SW480 (cell line): ENCODE measurements around the gene SCRN1.

Source experiments
- DNase-seq: peaks from one replicate; pipeline ENCODE4 v3.0.0-alpha.2; 2016; ENCODE audit warnings: low spot score

SCRN1 gene

GRCh38 chr7:29989257-29989995 lies at the start of gene SCRN1:
Gene SCRN1, minus strand, starts transcription at chr7:29989801. Its CDS starts 20,734 bp downstream, at chr7:29969067.
- DNase-seq = peak; percentile 53

GRCh38 chr7:30038196-30038980 lies 48.8 kb upstream of the SCRN1 start:
- no peak for DNase-seq

GRCh38 chr7:30036220-30036619 lies 46.6 kb upstream of the SCRN1 start:
- no peak for DNase-seq

GRCh38 chr7:30034501-30034900 lies 44.9 kb upstream of the SCRN1 start:
- no peak for DNase-seq

GRCh38 chr7:30032310-30033125 lies 42.9 kb upstream of the SCRN1 start:
- DNase-seq = no peak

- peak; percentile 61 for DNase-seq
Observed at GRCh38 chr7:30029696-30030095, 40.1 kb upstream of the SCRN1 start.

- peak; percentile 68 for DNase-seq
Observed at GRCh38 chr7:30028749-30029635, 39.4 kb upstream of the SCRN1 start.

GRCh38 chr7:30028216-30028748 lies 38.7 kb upstream of the SCRN1 start, which contains the start of gene PLEKHA8:
Gene PLEKHA8, plus strand, starts transcription at chr7:30028412. Its CDS starts 351 bp downstream, at chr7:30028763.
- DNase-seq = peak; percentile 85

- no peak for DNase-seq
Observed at GRCh38 chr7:30027740-30028215, 38.2 kb upstream of the SCRN1 start.

GRCh38 chr7:30027065-30027456 lies 37.5 kb upstream of the SCRN1 start:
- DNase-seq = peak; percentile 76

GRCh38 chr7:30026229-30027064 lies 36.8 kb upstream of the SCRN1 start, which contains the start of gene FKBP14:
Gene FKBP14, minus strand, starts transcription at chr7:30026702. Its CDS starts 194 bp downstream, at chr7:30026508.
- peak; percentile 100 for DNase-seq

- no peak for DNase-seq
Observed at GRCh38 chr7:30023524-30023923, 33.9 kb upstream of the SCRN1 start.

- no peak for DNase-seq
Observed at GRCh38 chr7:30022991-30023390, 33.4 kb upstream of the SCRN1 start.

- DNase-seq = no peak
Observed at GRCh38 chr7:30020535-30020934, 30.9 kb upstream of the SCRN1 start.

- DNase-seq = no peak
Observed at GRCh38 chr7:30019960-30020359, 30.4 kb upstream of the SCRN1 start.

GRCh38 chr7:30019387-30019786 lies 29.8 kb upstream of the SCRN1 start:
- no peak for DNase-seq

- no peak for DNase-seq
Observed at GRCh38 chr7:30018451-30018850, 28.9 kb upstream of the SCRN1 start.

GRCh38 chr7:30012757-30013156 lies 23.2 kb upstream of the SCRN1 start:
- no peak for DNase-seq

- no peak for DNase-seq
Observed at GRCh38 chr7:30010021-30010420, 20.4 kb upstream of the SCRN1 start.

- DNase-seq = no peak
Observed at GRCh38 chr7:30005464-30005863, 15.9 kb upstream of the SCRN1 start.
